ENCODE results near the gene UCHL5.
"Not testable (repeated sequence)": the region's sequence is repeated elsewhere in the genome, so short reads cannot be mapped to it uniquely, and the experiment has no call there.

GRCh38 chr1:193032643-193033427 is 26.3 kb downstream of the UCHL5 start:
- TF ChIP-seq, protein P1, sequence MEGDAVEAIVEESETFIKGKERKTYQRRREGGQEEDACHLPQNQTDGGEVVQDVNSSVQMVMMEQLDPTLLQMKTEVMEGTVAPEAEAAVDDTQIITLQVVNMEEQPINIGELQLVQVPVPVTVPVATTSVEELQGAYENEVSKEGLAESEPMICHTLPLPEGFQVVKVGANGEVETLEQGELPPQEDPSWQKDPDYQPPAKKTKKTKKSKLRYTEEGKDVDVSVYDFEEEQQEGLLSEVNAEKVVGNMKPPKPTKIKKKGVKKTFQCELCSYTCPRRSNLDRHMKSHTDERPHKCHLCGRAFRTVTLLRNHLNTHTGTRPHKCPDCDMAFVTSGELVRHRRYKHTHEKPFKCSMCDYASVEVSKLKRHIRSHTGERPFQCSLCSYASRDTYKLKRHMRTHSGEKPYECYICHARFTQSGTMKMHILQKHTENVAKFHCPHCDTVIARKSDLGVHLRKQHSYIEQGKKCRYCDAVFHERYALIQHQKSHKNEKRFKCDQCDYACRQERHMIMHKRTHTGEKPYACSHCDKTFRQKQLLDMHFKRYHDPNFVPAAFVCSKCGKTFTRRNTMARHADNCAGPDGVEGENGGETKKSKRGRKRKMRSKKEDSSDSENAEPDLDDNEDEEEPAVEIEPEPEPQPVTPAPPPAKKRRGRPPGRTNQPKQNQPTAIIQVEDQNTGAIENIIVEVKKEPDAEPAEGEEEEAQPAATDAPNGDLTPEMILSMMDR (IDR thresholded peaks at IDR 0.05; ENCODE audit: extremely low read depth in 1 of 2, insufficient read depth in 1 of 2, low read depth in 1 of 2, low read length in 2 of 2): not testable (repeated sequence)
- not testable (repeated sequence) for TF ChIP-seq POLR2AphosphoS5 (IDR thresholded peaks at IDR 0.05; ENCODE audit: insufficient read depth, low read depth, low read length); POLR2A (IDR thresholded peaks at IDR 0.05; ENCODE audit: low read depth, low read length)

Data from endothelial cell of umbilical vein (primary cell).